Raji (cell line): ENCODE measurements around the gene AXIN2.

Source experiments
- POLR2A ChIP-seq: IDR thresholded peaks from 2 replicates; pipeline ENCODE4 v1.6.1; 2011; ENCODE audit warnings: low read depth, low read length, control low read depth; ENCODE audit not compliant: insufficient read depth

AXIN2 gene

GRCh38 chr17:65537845-65538674 is 23.4 kb downstream of the AXIN2 start:
- no peak for TF ChIP-seq POLR2A

- no peak for TF ChIP-seq POLR2A
Measured at GRCh38 chr17:65537343-65537844, 24.1 kb downstream of the AXIN2 start.

GRCh38 chr17:65536573-65537342 is 24.7 kb downstream of the AXIN2 start:
- TF ChIP-seq POLR2A, result no peak

GRCh38 chr17:65535777-65536572 is 25.5 kb downstream of the AXIN2 start:
- TF ChIP-seq POLR2A, result no peak

GRCh38 chr17:65533852-65534457 is 27.5 kb downstream of the AXIN2 start:
- TF ChIP-seq POLR2A, result no peak

GRCh38 chr17:65533056-65533745 is 28.2 kb downstream of the AXIN2 start:
- no peak for TF ChIP-seq POLR2A

GRCh38 chr17:65532101-65532890 is 29.2 kb downstream of the AXIN2 start:
- TF ChIP-seq POLR2A, result no peak

GRCh38 chr17:65531256-65532100 is 30.0 kb downstream of the AXIN2 start:
- TF ChIP-seq POLR2A, result no peak

- TF ChIP-seq POLR2A, result no peak
Measured at GRCh38 chr17:65530523-65531255, 30.8 kb downstream of the AXIN2 start.

GRCh38 chr17:65529761-65530522 is 31.5 kb downstream of the AXIN2 start:
- no peak for TF ChIP-seq POLR2A

GRCh38 chr17:65529040-65529633 is 32.3 kb downstream of the AXIN2 start:
- no peak for TF ChIP-seq POLR2A
